ENCODE data around the gene MED13L.
"Not testable (repeated sequence)": the region's sequence is repeated elsewhere in the genome, so short reads cannot be mapped to it uniquely, and the experiment has no call there.

MED13L gene

GRCh38 chr12:116303066-116303465 lies 25.6 kb upstream of the MED13L start:
- DNase-seq = no peak

GRCh38 chr12:116302166-116303058 lies 24.9 kb upstream of the MED13L start:
- DNase-seq = no peak

- DNase-seq = no peak
These were observed 24.1 kb upstream of the MED13L start for GRCh38 chr12:116301621-116302020.

GRCh38 chr12:116299665-116300328 lies 22.3 kb upstream of the MED13L start:
- DNase-seq = no peak

GRCh38 chr12:116299064-116299463 lies 21.6 kb upstream of the MED13L start:
- no peak for DNase-seq

- no peak for DNase-seq
These were observed 21.1 kb upstream of the MED13L start for GRCh38 chr12:116298578-116298977.

- DNase-seq = no peak
These were observed 19.8 kb upstream of the MED13L start for GRCh38 chr12:116297224-116297834.

GRCh38 chr12:116295327-116296263 lies 18.1 kb upstream of the MED13L start:
- no peak for DNase-seq

- DNase-seq = no peak
These were observed 17.1 kb upstream of the MED13L start for GRCh38 chr12:116294454-116295165.

GRCh38 chr12:116293687-116294453 lies 16.4 kb upstream of the MED13L start:
- DNase-seq = no peak

GRCh38 chr12:116291218-116291617 lies 13.7 kb upstream of the MED13L start:
- DNase-seq = no peak

- DNase-seq = no peak
These were observed 11.2 kb upstream of the MED13L start for GRCh38 chr12:116288735-116289134.

- DNase-seq = no peak
These were observed 10.4 kb upstream of the MED13L start for GRCh38 chr12:116287842-116288301.

- no peak for DNase-seq
These were observed 6.9 kb upstream of the MED13L start for GRCh38 chr12:116284396-116284795.

- DNase-seq = not testable (repeated sequence)
These were observed 6.4 kb upstream of the MED13L start for GRCh38 chr12:116283881-116284280.

- no peak for DNase-seq
These were observed 5.1 kb upstream of the MED13L start for GRCh38 chr12:116282371-116283286.

- DNase-seq = no peak
These were observed 3.2 kb upstream of the MED13L start for GRCh38 chr12:116280595-116281290.

GRCh38 chr12:116278667-116279066 lies 1.2 kb upstream of the MED13L start:
- no peak for DNase-seq

GRCh38 chr12:116278279-116278626 lies 760 bp upstream of the MED13L start:
- no peak for DNase-seq
